T47D (cell line): ENCODE measurements around the gene DDX54.
A peak's percentile ranks its signal among the peaks of the same experiment; 100 is the strongest.

Experiments
- DNase-seq, 2 experiments: peaks; one replicate each; pipeline versions ENCODE4 v3.0.0 to v3.0.0-alpha.2; 2011 to 2012; ENCODE audit warnings: low read depth in 1 of 2, low spot score in 1 of 2
- JUND ChIP-seq: IDR thresholded peaks from 2 replicates; pipeline ENCODE4 v1.6.1; 2012; ENCODE audit warnings: low read depth
- in situ Hi-C: cut with HindIII; loops from 2 replicates; pipeline ENCODE4 v1.10.0; 2016; ENCODE audit warnings: low sequenced_read_pairs, low pct_unique_long_range_greater_than_20kb

DDX54 gene, protein sequence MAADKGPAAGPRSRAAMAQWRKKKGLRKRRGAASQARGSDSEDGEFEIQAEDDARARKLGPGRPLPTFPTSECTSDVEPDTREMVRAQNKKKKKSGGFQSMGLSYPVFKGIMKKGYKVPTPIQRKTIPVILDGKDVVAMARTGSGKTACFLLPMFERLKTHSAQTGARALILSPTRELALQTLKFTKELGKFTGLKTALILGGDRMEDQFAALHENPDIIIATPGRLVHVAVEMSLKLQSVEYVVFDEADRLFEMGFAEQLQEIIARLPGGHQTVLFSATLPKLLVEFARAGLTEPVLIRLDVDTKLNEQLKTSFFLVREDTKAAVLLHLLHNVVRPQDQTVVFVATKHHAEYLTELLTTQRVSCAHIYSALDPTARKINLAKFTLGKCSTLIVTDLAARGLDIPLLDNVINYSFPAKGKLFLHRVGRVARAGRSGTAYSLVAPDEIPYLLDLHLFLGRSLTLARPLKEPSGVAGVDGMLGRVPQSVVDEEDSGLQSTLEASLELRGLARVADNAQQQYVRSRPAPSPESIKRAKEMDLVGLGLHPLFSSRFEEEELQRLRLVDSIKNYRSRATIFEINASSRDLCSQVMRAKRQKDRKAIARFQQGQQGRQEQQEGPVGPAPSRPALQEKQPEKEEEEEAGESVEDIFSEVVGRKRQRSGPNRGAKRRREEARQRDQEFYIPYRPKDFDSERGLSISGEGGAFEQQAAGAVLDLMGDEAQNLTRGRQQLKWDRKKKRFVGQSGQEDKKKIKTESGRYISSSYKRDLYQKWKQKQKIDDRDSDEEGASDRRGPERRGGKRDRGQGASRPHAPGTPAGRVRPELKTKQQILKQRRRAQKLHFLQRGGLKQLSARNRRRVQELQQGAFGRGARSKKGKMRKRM

GRCh38 chr12:113185180-113186032 lies at the start of gene DDX54, which contains the start of gene RITA1:
Gene DDX54 (minus strand): TSS chr12:113185478. CDS start chr12:113185451, 27 bp downstream.
Gene RITA1 (plus strand): TSS chr12:113185721. CDS start chr12:113186747, 1,026 bp downstream.
- in situ Hi-C loops = no loop called here
- peak; percentile 71 to 90 for DNase-seq
- peak; percentile 30; the same call in 1 of the 2 replicates for TF ChIP-seq JUND

DNA sequence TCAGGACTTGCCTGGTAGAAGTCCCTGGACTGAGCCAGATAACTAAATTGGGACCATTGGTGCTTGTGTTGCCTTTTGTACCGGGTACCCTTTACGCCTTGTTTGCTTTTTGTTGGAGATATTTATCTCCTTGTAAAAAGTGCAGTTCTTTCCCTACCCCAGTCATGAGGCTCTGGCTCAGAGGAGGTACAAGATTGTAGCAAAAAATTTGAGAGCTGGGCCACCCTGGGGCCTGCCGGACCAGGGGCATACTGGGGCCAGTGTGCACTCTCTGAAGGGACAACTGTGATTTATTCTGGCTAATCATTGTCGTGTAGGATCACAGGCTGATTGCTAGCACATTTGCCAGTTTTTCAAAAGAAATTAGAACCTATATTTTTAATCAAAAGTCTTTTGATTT lies 49.2 kb upstream of the DDX54 start:
- TF ChIP-seq JUND = no peak
- in situ Hi-C loops = no loop called here
- DNase-seq = no peak

- no peak for TF ChIP-seq JUND
- no peak for DNase-seq
- in situ Hi-C loops = no loop called here
Observed at GRCh38 chr12:113233967-113234366, 48.7 kb upstream of the DDX54 start.

DNA sequence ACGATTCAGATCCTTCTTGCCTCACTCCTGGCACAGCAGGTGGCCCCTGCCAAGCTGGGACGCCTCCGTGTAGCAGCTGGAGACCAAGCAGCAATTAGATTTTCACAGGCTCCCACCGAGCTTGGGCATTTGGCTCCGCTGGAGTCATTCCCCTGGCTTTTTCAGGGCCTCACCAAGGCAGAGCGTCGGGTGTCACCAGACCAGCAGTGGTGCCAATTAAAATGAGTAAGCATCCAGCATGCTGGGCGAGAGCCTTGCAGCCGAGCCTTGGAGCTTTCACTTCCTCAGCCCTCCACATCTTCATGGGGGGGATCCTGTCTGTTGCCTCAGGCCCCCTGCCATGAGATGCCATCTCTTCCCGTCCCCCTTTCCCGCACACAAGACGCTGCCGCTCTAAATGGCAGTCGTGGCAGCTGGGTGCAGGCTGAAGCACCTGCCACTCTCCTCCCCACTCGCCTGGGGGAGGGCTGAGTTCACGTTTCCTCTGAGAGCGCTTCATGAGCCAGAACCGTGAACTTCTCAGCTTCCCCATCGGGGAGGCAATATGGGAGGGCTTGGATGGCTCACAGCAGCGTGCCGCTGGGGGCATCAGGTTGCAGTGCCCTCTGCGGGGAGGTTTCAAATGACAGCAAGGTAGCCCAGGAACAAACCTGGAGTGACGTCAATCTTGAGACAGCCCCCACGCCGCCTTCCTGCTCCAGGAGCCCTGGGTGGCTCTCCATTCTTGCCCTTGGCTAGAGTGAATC lies 47.7 kb upstream of the DDX54 start:
- in situ Hi-C loops = no loop called here
- TF ChIP-seq JUND = no peak
- DNase-seq = no peak

GRCh38 chr12:113232089-113232839 lies 47.0 kb upstream of the DDX54 start:
- in situ Hi-C loops = no loop called here
- no peak for TF ChIP-seq JUND
- DNase-seq = no peak

DNA sequence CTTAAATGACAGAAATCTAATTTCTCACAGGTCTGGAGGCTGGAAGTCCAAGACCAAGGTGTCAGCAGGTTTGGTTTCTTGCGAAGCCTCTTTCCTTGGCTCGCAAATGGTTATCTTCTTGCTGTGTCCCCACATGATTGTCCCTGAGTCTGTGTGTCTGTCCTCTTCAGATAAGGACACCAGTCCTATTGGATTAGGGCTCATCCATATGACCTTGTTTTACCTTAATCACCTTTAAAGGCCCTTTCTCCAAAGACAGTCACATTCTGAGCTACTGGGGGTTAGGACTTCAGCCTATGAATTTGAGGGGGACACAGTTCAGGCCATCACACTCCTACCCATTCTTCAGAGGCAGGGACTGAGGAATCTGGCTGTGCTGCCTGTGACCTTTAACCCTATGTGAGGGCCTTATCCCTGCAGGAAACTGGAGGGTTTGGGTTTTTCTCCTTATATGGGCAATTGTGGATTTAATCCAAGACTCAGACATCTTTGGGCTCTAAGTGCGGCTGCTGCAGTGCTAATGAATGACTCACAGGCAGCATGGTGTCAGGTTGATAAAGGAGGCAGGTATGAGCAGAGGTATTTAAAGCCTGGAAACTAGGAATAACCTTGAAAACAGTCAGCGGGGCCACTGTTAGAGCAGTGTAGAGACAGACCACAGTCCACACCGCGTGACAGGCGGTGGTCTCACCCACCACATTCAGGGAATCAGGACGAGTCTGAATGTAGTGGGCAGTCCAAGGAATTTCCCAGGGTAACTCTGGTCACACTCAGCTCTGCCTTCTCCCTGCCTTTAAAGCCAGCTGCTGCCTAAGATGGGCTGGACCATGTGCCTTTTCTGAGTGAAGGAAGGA lies 46.2 kb upstream of the DDX54 start:
- no peak for TF ChIP-seq JUND
- in situ Hi-C loops = no loop called here
- DNase-seq = no peak

GRCh38 chr12:113230315-113231234 lies 45.3 kb upstream of the DDX54 start:
- in situ Hi-C loops = no loop called here
- TF ChIP-seq JUND = no peak
- DNase-seq = no peak

- DNase-seq = peak in 1 of 2 experiments; percentile 36
- in situ Hi-C loops = no loop called here
- TF ChIP-seq JUND = no peak
Observed at GRCh38 chr12:113228394-113229028, 43.2 kb upstream of the DDX54 start.
